Measurements from ENCODE around the gene ARHGEF4.

- TF ChIP-seq POLR2A (IDR thresholded peaks at IDR 0.05) = no peak
- no peak for TF ChIP-seq CTCF (IDR thresholded peaks at IDR 0.05)
Observed at GRCh38 chr2:131014141-131014540, 177.4 kb downstream of the ARHGEF4 start.

All from esophagus squamous epithelium (tissue), 4 donors.